Left lung (tissue), 10 donors: ENCODE data around the gene PSMB4. TPM values are rescaled to one million over a fixed set of nuclear protein-coding genes. Genes with fewer than 3 reads are reported as not detected.

Experiments
- ATAC-seq: fragments of 200-7000 bp; cut with Tn5 transposase; one replicate; pipeline ENCODE4 v1.9.1; 2020; ENCODE audit warnings: moderate library complexity
- DNase-seq, 4 donors: peaks; one replicate each; pipeline ENCODE4 v3.0.0-alpha.2; 2013 to 2020
- H3K27ac ChIP-seq, 2 donors: fragments of 200-600 bp; sonication (generic) in 1 of 2; one replicate each; pipeline versions ENCODE4 v1.5.0 to v1.8.0; 2020 to 2021
- H3K27me3 ChIP-seq, 2 donors: fragments of 200-600 bp; sonication (generic) in 1 of 2; one replicate each; pipeline versions ENCODE4 v1.5.0 to v1.8.0; 2020 to 2021
- H3K36me3 ChIP-seq, 2 donors: fragments of 200-600 bp; sonication (generic) in 1 of 2; one replicate each; pipeline versions ENCODE4 v1.5.0 to v1.8.0; 2020 to 2021
- H3K4me1 ChIP-seq, 2 donors: fragments of 200-600 bp; one replicate each; pipeline ENCODE4 v1.8.0; 2021
- H3K4me3 ChIP-seq, 2 donors: fragments of 200-600 bp; sonication (generic) in 1 of 2; one replicate each; pipeline versions ENCODE4 v1.5.0 to v1.8.0; 2020 to 2021; ENCODE audit warnings: mild to moderate bottlenecking in 1 of 2
- H3K9me3 ChIP-seq, 2 donors: fragments of 200-600 bp; sonication (generic) in 1 of 2; one replicate each; pipeline versions ENCODE4 v1.5.0 to v1.8.0; 2020 to 2021
- CTCF ChIP-seq, 2 donors: fragments of 200-600 bp; sonication (generic) in 1 of 2; IDR thresholded peaks; one replicate each; pipeline versions ENCODE4 v1.5.0 to v1.8.0; 2021; ENCODE audit warnings: antibody characterized with exemption in 2 of 2
- intact Hi-C, 2 donors: fragments of 100-400 bp; cut with DNase I; formaldehyde crosslinking; loops; one replicate each; pipeline versions ENCODE4 v1.11.2 to v1.14.2; 2022
- polyA plus RNA-seq, 6 donors: library from polyadenylated mRNA; unstranded; fragments of 120-200 nt; gene quantifications; one replicate each; pipeline ENCODE4 v1.2.1, GENCODE V29; 2013; ENCODE audit not compliant: insufficient read length in 6 of 6
- total RNA-seq, 2 donors: library from RNA; stranded (reverse); fragmentation: NEBNext Ultra II Directional; extraction: Animal tissue kit (Norgen Biotek cat#: 25700); gene quantifications; one replicate each; pipeline ENCODE4 v1.2.1, GENCODE V29; 2021
- donor health status: DM: no; HTN: yes; CAD: no.
- donor health status: DM: no; HTN: no; CAD: no.

PSMB4 gene
- total and polyA plus RNA-seq, 8 donors, result 166 to 249 (median 219) TPM

GRCh38 chr1:151401125-151401788, 1.9 kb downstream of the PSMB4 start:
- Histone ChIP-seq H3K4me1 (peaks cover 9 to 15% of the 10 kb centered on the region in 2 donors), H3K36me3 (peaks cover 0 to 58% of the 10 kb centered on the region in 2 donors), H3K27ac (no peak overlapping the region), H3K4me3 (peak overlapping the region in 1 of 2 donors; percentile 98), H3K9me3 (no peaks in the 10 kb centered on the region), H3K27me3 (no peaks in the 10 kb centered on the region)
- ATAC-seq (no peak), DNase-seq (no peak)
- TF ChIP-seq CTCF (IDR thresholded peaks at IDR 0.05), result no peak
- intact Hi-C loops, result no loop called here

GRCh38 chr1:151401860-151402259, 2.5 kb downstream of the PSMB4 start:
- Histone ChIP-seq H3K36me3 (peaks cover 0 to 64% of the 10 kb centered on the region in 2 donors), H3K4me1 (peaks cover 9 to 15% of the 10 kb centered on the region in 2 donors), H3K9me3 (no peaks in the 10 kb centered on the region), H3K27me3 (no peaks in the 10 kb centered on the region), H3K27ac (peak overlapping the region in 1 of 2 donors; percentile 1), H3K4me3 (no peak overlapping the region)
- DNase-seq, result no peak
- intact Hi-C loops, result no loop called here
- no peak for TF ChIP-seq CTCF (IDR thresholded peaks at IDR 0.05)
- ATAC-seq, result no peak

GRCh38 chr1:151402764-151403163, 3.4 kb downstream of the PSMB4 start:
- DNase-seq (no peak), ATAC-seq (no peak)
- Histone ChIP-seq H3K4me3 (no peak overlapping the region), H3K27me3 (no peaks in the 10 kb centered on the region), H3K9me3 (no peaks in the 10 kb centered on the region), H3K4me1 (peaks cover 9 to 15% of the 10 kb centered on the region in 2 donors), H3K27ac (no peak overlapping the region), H3K36me3 (peaks cover 0 to 73% of the 10 kb centered on the region in 2 donors)
- TF ChIP-seq CTCF (IDR thresholded peaks at IDR 0.05), result no peak
- intact Hi-C loops, result no loop called here

GRCh38 chr1:151403612-151404011, 4.2 kb downstream of the PSMB4 start:
- no peaks in the 10 kb centered on the region for H3K9me3 ChIP-seq
- ATAC-seq (no peak), DNase-seq (no peak)
- intact Hi-C loops, result no loop called here
- H3K36me3 ChIP-seq, result peaks cover 0 to 82% of the 10 kb centered on the region in 2 donors
- H3K27ac ChIP-seq, result no peak overlapping the region
- no peaks in the 10 kb centered on the region for H3K27me3 ChIP-seq
- TF ChIP-seq CTCF (IDR thresholded peaks at IDR 0.05), result no peak
- no peak overlapping the region for H3K4me3 ChIP-seq
- H3K4me1 ChIP-seq, result peaks cover 9 to 15% of the 10 kb centered on the region in 2 donors

GRCh38 chr1:151405187-151405951, 6.0 kb downstream of the PSMB4 start:
- intact Hi-C loops, result no loop called here
- no peak overlapping the region for H3K4me3 ChIP-seq
- H3K27me3 ChIP-seq, result no peaks in the 10 kb centered on the region
- peaks cover 6 to 10% of the 10 kb centered on the region in 2 donors for H3K4me1 ChIP-seq
- H3K9me3 ChIP-seq, result no peaks in the 10 kb centered on the region
- no peak for TF ChIP-seq CTCF (IDR thresholded peaks at IDR 0.05)
- H3K27ac ChIP-seq, result no peak overlapping the region
- no peak for DNase-seq
- no peak for ATAC-seq
- peaks cover 0 to 98% of the 10 kb centered on the region in 2 donors for H3K36me3 ChIP-seq
